GM19438 (cell line): ENCODE results near the gene DHRS3.
"Not testable (repeated sequence)": the region's sequence is repeated elsewhere in the genome, so short reads cannot be mapped to it uniquely, and the experiment has no call there.

Experiments used
- ATAC-seq: cut with Tn5 transposase; IDR thresholded peaks from one replicate; pipeline ENCODE4 v1.9.1; 2021; ENCODE audit warnings: low read depth; ENCODE audit not compliant: unreplicated experiment

The DHRS3 gene

DNA sequence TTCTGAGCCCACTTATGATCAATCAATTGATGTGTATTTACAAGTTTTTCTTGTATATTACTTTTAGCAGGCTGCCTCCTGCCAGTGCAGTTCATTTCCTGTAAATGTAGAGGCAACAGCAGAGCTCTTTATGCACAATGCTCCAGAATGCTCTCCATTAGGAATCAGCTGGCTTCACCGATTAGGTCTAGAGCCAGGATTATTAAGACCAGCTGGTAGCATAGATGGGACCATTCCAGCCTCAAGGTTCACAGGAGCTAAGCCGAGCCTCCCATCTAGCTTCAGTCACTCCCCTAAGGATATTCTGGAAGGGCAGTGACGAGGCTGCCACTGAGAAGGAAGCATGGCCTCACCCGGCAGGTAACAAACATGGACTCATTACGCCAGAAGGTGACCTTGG, 36.8 kb downstream of the DHRS3 start:
- no peak for ATAC-seq

DNA sequence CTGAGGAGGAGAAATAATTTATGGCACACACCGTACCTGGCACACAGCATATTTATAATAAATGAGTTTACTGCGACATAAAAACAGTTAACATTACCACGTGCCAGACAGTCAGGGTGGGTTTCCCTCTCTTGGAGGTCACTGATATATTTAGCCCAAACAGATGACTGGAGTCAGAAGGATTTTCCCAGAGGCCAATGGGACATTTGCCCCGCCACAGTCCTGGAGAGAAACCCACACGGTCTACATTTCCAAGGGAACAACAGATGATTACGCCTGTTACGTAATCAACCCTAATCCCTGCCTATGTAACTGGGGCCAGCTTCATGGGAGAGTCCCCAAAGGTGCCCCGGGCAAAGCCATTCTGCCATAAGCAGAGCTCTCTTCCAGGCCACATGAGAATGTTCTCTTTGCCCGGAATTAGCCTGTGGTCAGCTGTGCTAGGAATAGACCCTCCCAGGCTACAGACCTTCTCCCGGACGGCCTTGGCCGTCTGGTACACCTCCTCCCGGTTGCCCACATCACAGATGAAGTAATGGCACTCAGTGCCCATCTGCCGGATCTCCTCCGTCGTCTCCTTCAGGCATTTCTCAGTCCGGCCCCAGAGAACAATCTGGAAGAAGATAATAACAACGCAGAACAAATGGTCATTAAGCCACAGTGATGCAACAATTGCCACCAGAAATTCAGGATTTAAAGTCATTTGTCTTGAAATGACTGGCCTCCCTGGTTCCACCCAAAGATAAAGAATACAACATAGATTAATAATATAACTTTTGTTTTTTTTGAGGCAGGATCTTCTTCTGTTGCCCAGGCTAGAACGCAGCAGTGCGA, 37.7 kb downstream of the DHRS3 start:
- no peak for ATAC-seq

DNA sequence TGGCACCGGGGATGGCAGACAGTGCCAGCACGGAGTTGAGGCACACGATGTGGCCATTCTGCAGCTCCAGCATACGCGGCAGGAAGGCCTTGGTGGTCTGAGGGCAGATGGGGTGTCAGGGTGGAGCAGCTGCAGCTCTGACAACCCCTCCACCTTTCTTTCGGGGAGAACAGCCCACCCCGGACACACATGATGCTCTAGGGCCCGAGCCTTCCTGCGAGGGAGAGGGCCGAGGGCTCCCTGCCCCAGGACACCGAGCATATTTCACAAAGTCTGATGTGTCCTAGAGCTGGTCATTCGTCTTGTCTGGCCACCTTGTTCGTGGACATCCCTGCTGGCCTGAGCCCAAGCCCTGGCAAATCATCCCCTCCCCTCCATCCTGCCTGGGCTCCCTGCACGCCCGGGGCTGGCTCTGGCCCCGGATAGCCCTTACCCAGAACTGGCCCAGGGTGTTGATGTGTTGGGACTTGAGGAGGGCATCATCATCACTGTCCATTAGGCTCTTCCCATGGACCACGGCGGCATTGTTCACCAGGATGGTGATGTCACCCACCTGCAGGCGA, 39.1 kb downstream of the DHRS3 start:
- ATAC-seq = no peak

DNA sequence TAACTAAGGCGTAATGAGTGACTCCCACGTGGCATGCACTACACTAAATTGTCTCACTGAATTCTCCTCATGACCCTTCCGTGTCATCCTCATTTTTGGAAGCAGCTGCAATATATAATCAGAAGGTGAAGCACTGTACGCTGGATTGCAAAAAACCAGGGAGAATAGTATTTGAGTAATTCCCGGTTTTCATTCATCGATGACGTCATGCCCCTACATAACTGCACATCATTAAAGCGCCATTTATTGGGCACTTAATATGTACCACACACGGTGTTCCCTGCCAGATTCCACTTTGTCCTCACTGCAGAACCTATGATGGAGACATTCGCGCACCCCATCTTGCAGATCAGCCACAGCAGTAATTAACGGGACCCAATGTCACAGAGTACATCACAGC, 41.0 kb downstream of the DHRS3 start:
- ATAC-seq = no peak

DNA sequence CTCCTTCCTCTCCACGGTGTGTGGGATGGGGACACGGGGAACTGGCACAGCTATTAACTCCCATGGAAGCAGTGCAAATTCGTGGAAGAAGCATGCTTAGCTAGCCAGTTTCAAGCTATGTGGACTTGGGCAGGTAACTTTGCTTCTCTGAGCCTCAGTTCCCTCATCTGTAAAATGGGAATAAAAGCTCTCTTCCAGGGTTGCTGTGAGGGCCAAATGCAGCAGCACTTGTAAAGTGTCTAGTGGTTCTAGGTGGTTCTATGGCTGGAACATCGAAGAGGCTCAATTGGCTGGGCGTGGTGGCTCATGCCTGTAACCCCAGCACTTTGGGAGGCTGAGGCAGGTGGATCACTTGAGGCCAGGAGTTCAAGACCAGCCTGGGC, 43.3 kb downstream of the DHRS3 start:
- no peak for ATAC-seq

DNA sequence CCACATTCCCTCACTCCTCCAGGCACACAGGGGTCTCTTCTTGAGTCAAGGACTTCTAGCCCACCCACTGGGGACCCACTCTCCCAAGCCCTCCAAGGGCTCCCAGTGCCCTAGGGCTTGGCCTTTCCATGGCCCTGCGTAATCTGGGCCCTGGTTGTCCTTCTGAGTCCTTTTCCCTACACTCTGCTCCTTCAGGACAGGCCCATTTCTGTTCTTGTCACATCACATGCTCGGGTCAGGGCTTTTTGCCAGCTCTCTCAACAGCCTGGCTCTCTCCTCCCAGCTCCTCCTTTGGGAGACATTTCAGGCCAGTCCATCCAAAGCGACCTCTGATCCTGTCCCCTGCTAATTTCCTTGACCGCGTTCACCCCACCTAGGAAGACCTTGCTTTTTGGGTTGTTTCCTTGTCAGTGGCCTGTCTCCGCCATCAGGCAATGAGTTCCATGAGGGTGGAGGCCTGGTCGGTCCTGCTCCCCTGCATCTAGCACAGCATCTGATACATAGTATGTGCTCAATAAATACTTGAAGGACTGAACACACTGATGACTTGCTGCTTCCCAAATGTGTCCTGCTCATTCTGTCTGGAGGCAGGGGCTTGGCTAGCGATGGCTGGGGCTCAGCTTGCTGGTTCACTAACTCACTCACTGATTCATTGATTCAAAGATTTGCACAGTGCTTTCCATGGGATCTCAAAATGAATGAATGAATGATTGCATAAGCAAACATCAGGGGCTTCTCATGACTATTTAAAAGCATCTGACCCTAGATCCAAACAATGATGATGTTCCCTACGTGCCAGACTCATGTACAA, 44.8 kb downstream of the DHRS3 start:
- no peak for ATAC-seq

DNA sequence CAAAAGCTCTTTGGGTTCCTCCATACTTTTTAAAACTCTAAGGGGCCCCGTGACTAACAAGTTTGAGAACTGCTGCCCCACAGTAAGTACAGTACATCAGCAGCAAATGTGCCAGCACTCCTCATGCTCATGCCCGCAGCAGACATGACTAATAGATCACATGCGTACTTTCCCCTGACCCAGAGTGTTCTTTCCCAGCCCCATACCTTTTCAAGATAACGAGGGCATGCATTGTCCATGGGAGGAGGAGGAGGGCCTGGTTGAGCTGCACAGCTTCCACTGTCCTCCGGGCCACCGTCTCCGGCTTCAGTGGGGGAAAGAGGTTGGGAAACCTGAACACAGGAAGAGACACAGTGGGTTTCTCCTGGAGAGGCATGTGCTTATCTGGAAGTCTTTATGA, 45.5 kb downstream of the DHRS3 start:
- no peak for ATAC-seq

DNA sequence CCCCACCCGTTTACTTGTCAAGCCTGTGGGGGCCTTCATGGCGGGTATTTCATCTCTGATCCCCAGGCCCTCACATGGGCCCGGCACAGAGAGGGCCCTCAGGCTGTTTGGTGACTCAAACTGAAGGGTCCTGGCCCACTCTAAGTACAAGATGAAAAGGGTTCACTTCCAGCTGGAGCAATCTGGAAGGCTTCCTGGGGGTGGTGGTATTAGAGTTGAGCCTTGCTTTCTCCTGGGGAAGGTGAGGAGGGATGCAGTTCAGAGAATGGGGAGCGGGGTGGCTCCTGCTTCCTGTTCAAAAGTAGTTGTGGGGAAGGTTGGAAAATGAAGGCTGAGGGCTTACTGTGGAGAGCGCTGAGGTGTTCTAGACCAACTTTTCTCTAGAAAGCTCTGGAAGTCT, 47.7 kb downstream of the DHRS3 start:
- ATAC-seq = no peak

DNA sequence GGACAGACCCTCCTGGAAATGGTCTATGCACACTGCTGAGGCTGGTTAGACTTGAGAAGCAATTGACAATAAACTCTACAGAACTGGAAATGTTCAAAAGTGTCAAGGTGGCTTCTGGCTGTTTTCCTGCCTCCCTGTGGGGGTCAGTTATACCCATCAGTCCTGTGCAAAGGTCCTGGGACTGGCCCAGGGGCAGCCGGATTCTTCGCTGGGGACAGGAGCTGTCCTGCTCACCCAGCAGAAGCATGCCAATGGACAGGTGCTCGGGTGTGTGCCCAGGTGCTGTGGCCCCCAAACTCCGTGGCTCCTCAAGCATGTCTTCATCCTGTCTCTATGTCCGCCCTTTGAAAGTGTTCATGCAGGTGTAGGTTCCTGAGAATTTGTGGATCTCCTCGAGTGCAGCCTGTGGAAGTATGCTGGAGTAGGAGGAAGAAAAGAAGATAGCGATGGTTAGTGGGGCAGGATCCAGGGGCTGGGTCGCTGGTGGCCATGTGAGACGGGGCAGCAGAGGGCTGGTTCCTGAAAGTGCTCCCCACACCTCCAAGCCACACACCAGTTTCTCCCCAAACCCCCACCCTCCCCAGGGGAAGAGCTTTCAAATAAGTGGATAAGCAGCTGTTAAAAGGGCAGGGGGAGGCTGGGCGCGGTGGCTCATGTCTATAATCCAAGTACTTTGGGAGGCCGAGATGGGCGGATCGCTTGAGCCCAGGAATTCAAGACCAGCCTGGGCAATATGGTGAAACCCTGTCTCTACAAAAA, 49.8 kb downstream of the DHRS3 start:
- ATAC-seq = no peak

DNA sequence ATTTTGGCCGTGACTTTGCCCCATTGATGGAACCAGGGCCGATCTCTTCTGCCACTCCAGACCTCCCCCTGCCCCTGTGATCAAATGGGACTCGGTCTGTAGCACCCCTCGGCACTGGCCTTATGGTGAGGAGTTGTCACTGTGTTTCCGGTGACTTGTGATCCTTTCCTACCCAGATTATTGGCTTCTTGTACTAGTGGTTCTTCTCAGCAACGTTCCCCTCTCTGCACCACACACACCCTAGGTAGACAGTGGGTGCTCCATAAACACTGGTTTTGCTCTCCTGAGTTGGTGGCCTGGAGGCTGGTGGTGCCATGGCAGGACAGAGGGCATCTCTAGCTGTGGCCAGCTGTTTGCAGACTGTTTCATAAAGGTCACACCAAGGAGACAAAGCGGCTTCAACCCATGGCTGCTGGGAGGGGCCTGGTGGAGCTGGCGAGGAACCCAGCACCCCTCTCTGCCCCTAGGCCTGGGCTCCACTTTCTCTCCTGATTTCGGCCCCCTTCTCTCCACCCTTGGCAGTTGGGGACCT, 50.7 kb downstream of the DHRS3 start:
- no peak for ATAC-seq

DNA sequence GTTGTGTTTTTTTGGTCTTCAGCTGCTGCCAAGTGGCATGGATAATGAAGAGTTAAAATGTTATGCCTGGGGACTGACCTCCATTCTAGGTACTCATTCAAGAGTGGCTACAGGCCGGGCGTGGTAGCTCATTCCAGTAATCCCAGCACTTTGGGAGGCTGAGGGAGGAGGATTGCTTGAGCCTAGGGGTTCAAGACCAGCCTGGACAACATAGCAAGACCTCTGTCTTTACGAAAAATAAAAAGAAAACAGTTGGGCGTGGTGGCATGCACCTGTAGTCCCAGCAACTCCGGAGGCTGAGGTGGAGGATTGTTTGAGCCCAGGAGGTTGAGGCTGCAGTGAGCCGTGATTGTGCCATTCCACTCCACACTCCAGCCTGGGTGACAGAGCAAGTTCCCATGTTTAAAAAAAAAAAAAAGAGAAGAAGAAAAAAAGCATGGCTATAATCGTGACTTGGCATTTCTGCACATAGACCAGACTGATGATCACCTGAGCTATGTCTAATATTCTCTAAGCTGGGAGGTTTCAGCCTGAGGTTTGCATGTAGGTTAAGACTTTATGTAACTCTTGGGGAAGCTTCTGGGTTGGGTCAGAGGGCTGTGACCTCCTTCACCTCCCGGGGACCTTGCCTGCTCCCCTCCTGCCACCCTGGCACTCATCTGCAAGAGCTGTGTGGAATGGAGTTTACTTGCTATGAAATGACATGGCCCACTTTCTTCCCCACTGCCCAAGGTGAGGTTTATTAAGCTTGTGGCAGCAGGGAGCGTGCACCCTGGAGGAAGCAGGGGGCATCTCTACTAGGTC, 51.3 kb downstream of the DHRS3 start:
- ATAC-seq = no peak

DNA sequence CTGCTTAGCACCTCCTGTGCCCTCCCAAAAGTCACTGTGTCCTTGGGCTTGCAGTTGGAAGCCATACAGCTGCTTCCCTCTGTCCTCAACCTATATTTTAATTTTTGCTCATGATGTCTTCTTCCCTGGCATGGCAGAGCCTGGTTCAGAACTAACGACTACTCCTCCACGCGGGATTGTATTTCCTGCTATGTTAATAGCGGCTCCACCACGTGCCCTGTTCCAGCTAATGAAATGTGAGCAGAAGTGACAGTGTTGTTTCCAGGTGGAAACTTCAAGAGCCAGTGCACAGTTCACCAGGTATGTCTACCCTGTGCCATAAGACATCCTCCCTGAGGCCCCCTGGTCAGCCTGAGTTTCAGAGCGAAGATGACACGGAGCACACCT, 52.1 kb downstream of the DHRS3 start:
- no peak for ATAC-seq

DNA sequence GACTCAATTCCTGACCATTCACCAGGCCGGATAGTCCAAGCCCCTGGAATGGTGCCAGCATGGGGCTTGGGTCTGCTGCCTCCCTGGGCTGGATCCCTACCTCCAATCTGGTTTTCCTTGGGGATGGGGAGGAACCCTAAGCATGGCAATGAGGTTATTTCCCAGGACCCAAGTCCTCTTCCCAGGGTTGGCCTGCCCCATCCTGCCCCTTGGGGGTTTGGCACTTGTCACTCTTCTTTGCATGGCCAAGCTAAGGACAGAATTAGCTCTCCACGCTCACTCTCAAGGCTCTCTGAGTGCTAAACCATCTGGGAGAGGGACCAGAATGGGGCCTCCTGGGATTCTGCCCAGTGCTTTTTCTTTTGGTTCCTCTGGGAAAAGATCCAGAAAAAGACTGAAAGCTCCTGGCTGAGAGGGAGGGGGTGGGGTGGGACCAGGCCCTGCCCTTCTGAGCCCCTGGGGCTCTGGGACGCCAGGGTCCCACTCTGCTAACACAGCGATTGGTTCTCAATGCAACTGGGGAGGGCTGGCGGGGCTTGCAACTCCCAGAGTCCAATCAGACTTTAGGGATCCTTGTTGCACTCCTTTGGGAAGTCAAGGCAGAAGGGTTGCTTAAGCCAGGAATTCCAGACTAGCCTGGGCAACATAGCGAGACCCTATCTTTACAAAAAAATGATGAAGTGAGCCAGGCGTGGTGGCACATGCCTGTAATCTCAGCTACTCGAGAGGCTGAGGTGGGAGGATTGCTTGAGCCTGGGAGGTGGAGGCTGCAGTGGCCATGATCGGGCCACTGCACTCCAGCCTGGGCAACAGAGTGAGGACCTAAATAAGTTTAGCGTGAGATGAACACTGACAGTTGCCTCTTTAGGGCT, 52.7 kb downstream of the DHRS3 start:
- ATAC-seq = no peak

DNA sequence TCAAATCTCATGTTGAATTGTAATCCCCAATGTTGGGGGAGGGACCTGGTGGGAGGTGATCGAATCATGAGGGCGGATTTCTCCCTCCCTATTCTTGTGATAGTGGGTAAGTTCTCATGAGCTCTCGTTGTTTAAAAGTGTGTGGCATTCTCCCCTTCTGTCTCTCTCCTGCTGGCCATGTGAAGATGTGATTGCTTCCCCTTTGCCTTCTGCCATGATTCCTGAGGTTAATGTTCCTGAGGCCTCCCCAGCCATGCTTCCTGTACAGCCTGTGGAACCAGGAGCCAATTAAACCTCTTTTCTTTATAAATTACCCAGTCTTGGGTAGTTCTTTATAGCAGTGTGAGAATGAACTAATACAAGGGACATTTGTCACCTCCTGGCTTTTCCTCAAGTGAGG, 53.8 kb downstream of the DHRS3 start:
- ATAC-seq = not testable (repeated sequence)

DNA sequence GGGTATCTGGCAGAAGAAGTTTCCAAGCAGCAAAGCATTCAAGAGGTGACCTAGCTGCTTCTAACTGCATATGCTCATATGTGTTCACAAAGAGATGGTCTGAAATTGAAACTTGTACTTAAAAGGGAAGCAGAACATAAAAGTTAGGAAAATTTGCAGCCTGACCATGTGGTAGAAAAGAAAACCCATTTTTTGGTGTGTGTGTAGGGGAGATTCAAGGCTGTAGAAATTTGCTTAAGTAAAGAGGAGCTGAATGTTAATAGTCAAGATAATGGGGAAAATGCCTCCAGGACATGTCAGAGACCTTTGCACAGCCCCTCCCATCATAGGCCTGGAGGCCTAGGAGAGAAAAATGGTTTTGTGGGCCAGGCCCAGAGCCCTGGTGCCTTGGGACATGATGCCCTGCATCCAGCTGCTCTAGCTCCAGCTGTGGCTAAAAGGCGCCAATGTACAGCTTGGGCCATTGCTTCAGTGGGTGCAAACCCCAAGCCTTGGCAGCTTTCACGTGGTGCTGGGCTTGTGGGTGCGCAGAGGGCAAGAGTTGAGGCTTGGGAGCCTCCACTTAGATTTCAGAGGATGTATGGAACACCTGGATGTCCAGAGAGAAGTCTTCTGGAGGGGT, 54.9 kb downstream of the DHRS3 start:
- no peak for ATAC-seq

DNA sequence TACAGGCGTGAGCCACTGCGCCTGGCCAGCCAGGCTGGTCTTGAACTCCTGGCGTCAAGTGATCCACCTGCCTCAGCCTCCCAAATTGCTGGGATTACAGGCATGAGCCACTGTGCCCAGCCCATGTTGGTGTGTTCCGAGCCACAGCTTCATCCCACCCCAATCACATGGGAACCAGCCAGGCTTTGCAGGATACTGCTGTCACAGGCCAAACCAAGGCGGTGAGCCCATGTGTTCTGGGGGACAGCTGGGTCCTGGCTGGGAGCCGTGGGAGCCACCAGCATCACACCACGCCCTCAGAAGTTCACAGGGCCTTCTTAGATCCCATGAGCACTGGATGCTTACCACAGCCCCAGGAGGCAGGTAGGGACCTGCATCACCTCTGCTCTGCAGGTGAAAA, 56.9 kb downstream of the DHRS3 start:
- ATAC-seq = no peak

DNA sequence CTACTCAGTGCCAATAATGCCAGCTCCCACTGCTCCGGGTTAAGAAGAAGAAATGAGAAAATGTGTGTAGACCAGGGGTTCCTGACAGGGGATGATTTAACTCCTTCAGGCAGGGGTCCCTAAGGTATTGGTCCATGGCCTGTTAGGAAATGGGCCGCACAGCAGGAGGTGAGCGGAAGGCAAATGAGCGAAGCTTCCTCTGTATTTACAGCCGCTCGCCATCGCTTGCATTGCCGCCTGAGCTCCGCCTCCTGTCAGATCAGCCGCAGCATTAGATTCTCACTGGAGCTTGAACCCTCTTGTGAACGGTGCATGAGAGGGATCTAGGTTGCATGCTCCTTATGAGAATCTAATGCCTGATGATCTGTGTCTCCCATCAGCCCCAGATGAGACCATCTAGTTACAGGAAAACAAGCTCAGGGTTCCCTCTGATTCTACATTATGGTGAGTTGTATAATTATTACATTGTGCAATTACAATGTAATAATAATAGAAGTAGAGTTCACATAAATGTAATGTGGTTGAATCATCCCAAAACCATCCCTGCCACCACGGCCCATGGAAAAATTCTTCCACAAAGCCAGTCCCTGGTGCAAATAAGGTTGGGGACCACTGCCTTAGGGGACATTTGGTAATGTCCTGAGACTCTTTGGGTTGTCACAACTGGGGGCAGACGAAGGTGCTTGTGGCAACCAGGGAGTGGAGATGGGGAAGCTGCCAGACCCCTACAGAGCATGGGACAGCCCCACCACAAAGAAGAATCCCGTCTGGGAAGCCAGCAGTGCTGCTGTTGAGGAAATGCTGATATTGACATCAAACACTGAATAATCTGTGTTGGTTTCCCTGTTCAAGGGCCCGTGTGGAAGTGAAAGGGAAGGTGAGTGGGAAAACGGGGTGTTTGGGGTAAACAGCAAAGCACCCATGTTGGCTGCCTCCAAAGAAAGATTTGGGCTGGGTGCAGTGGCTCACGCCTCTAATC, 60.8 kb downstream of the DHRS3 start:
- ATAC-seq = no peak
